NAMALWA (cell line): ENCODE results near the gene KLK10.
"Not testable (repeated sequence)": the region's sequence is repeated elsewhere in the genome, so short reads cannot be mapped to it uniquely, and the experiment has no call there.

ENCODE experiments used
- DNase-seq: peaks from one replicate; pipeline ENCODE4 v3.0.0-alpha.2; 2015; ENCODE audit warnings: low spot score

Gene KLK10

GRCh38 chr19:51001515-51001914 is 18.0 kb downstream of the KLK10 start, which contains the start of gene KLK8:
TSS of gene KLK8 (minus strand) at chr19:51001604. CDS start at chr19:51001167, 437 bp downstream.
- DNase-seq = no peak

GRCh38 chr19:51000981-51001380 is 18.5 kb downstream of the KLK10 start:
- DNase-seq = no peak

DNA sequence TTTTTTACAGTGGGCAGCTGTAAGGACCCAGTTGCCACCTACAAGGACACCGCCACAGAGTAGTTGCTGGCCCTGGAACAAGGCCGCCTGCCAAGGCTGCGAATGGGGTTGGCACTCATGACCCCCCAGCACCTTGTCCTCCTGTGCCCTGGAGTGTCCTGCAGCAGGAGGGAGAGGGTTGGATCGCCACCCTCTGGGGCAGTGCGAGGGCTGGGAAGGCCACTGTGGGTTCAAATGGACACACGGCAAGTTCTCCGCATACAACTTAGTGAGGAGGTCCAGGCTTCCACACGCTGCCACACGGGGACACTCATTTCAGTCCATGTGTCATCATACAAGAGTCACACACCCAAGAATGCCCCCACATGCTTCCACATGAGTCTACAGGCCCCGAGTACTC is 19.1 kb downstream of the KLK10 start:
- no peak for DNase-seq

DNA sequence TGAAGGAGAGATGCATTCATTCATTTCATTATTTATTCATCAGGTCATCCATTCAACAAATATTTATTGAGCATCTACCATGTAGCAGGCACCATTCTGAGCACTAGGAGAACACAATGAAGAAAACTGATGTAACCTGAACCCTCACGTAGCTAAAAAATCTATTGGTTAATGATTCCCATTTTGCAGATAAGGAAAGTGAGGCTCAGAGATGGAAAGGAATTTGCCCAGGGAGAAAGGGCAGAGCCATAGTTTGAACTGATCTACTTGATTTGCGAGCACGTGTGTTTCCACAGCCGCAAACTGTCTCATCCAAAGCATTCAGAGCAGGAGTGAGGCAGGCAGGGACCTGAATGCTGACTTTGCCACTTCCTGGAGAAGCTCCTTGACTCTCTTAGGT is 20.8 kb downstream of the KLK10 start:
- DNase-seq = no peak

DNA sequence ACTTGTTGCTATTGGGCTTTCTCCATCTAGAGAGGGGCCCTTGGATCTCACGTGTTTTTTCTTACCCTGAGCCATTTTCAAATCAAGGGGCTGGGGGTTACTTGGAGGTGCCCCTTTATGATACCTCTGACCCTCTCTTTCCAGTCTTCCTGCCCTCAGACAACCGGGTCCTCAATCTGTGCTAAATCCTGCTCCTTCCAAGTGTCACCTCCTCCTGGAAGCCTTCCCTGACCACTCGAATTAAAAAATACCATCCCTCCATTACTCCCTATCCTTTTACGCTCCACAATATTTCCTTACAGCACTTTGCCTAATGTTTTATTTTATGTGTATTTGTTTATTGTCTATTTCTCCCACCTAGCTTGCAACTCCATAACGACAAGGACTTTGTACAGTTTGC is 21.4 kb downstream of the KLK10 start:
- DNase-seq = no peak

DNA sequence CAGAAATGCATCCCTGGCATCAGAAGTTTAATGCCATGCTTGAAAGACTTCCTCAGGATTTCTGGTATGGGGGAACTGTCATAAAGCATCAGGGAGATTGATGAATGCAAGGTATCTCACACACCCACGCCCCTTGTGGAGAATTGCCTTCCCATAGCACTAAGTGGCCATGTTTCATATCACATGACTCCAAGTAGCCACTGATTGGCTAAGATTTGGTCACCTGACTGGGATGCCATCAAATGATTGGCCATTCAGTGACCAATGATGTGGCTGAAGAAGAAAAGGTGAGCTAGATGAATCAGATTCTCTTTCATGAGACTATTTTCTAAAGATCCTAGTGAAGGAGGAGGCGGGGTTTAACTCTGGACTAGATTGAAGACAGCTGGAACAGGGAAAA is 25.4 kb downstream of the KLK10 start:
- DNase-seq = peak; percentile 94

- no peak for DNase-seq
Measured at GRCh38 chr19:50992666-50993035, 26.9 kb downstream of the KLK10 start.

DNA sequence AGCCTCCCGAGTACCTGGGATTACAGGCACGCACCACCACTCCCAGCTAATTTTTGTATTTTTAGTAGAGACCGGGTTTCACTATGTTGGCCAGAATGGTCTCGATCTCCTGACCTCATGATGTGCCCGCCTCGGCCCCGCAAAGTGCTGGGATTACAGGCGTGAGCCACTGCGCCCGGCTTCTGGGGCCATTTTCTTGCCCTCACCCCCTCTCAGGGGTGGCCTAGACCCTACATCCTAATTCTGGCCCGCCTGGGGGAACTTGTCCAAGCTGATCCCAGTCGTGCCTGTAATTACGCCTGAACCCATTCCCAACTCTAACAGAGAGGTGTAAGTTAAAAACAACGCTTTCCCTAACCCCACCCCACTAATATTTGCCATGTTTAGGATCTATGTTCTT is 35.1 kb downstream of the KLK10 start:
- not testable (repeated sequence) for DNase-seq

- DNase-seq = no peak
Measured at GRCh38 chr19:50983625-50984292, 35.8 kb downstream of the KLK10 start, which contains the start of gene KLK7. TSS of gene KLK7 (minus strand) at chr19:50983917. CDS start at chr19:50982399, 1,518 bp downstream.

DNA sequence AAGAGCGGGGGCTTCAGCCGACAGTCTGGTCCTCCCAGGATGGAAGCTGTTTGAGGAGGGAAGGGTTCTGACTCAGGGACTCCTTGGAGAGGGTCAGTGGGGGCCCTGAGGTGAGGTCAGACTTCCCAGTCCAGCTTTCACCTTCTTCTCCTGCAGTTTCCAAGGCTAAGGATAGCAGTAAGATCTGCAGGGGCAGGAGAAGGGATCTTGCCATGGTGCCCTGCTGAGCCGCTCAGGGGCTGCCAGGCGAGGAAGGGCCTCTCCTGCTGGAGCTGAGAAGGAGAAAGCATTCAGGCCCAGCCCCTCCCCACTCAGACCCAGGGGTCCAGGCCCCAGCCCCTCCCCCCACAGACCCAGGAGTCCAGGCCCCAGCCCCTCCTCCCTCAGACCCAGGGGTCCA is 37.3 kb downstream of the KLK10 start:
- no peak for DNase-seq

GRCh38 chr19:50981587-50982146 is 37.8 kb downstream of the KLK10 start:
- DNase-seq = no peak

- no peak for DNase-seq
Measured at GRCh38 chr19:50980208-50980607, 39.3 kb downstream of the KLK10 start.

GRCh38 chr19:50979758-50980157 is 39.8 kb downstream of the KLK10 start:
- no peak for DNase-seq

DNA sequence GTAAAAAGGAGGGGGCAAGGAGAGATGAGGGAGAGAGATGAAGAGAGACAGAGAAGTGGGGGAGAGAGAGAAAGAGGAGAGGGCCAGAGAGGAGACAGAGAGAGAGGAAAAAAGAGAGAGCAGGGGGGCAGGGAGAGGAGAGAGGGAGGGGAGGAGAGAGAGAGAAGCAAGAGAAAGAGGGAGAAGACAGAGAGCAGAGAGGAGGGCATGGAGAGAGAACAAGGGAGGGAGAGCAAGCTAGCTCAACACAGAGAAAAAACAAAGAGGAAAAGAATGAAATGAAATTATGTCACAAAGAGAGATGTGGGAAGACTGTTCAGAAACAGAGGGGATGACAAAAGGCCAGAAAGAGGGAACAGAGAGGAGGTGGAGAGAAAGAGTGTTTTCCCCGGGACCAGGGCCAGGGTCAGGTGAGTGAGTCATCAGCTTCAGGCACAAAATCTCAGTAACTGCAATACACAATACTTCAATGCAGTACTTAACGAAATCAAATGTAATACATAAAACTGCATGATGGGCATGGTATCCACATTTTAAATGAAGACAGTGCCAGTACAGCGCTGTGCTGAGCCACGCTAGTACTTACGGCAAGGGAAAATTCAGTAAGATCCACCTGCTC is 40.6 kb downstream of the KLK10 start:
- no peak for DNase-seq

DNA sequence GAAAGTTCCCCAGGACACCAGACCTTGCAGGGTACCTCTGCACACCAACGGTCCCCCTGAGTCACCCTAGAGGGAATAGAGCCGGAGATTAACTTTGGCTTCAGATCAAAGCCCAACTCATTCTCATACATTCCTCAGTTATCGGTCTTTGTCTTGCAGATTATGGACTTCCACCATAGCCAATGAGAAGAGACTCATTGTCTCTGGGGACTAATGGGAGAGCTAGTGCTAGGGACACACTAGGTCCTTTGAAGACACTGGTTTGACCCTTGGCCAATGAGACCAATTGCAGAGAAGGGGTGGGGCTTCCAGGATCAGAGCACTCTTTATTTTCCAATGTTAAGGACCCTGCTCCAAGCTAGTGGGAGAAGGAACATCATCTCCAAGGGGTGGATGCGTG is 41.9 kb downstream of the KLK10 start:
- no peak for DNase-seq

GRCh38 chr19:50975766-50976165 is 43.7 kb downstream of the KLK10 start:
- no peak for DNase-seq

- no peak for DNase-seq
Measured at GRCh38 chr19:50974702-50975556, 44.6 kb downstream of the KLK10 start.

DNA sequence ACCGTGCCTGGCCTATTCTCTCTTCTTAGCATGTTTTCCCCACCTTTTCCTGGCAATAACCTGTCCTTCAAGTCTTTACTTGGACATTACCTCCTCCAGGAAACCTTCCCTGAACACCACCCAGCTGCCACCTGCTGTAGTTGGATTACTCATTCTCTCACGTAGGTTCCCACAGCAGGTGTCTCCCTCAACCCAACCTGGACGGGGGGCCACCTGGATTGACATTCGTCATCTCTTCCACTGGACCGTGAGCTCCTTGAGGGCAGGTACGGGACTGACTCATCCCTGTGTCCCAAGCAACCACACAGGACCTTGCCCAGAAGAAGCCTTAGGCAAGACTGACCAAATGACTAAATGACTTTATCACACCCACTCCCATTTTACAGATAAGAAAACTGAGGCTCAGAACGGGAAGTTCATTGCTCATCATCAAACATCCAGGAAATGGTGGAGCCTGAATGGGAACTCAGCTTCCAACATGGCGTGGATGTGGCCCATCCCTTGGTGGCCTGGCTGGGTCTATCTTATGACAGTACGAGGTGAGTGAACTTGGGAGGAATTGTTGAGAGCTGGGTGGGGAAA is 46.6 kb downstream of the KLK10 start:
- DNase-seq = no peak

GRCh38 chr19:50969810-50970209 is 49.7 kb downstream of the KLK10 start:
- not testable (repeated sequence) for DNase-seq

- DNase-seq = no peak
Measured at GRCh38 chr19:50969413-50969760, 50.1 kb downstream of the KLK10 start, which contains the start of gene KLK6. TSS of gene KLK6 (minus strand) at chr19:50969591. CDS start at chr19:50968104, 1,487 bp downstream.

- DNase-seq = no peak
Measured at GRCh38 chr19:50968716-50969412, 50.6 kb downstream of the KLK10 start.
